GM18867 (cell line): Measurements from ENCODE around the gene EHBP1L1.

Experiments
- ATAC-seq: cut with Tn5 transposase; IDR thresholded peaks from one replicate; pipeline ENCODE4 v1.9.1; 2021; ENCODE audit warnings: mild to moderate bottlenecking, moderate library complexity; ENCODE audit not compliant: unreplicated experiment

Gene EHBP1L1

DNA sequence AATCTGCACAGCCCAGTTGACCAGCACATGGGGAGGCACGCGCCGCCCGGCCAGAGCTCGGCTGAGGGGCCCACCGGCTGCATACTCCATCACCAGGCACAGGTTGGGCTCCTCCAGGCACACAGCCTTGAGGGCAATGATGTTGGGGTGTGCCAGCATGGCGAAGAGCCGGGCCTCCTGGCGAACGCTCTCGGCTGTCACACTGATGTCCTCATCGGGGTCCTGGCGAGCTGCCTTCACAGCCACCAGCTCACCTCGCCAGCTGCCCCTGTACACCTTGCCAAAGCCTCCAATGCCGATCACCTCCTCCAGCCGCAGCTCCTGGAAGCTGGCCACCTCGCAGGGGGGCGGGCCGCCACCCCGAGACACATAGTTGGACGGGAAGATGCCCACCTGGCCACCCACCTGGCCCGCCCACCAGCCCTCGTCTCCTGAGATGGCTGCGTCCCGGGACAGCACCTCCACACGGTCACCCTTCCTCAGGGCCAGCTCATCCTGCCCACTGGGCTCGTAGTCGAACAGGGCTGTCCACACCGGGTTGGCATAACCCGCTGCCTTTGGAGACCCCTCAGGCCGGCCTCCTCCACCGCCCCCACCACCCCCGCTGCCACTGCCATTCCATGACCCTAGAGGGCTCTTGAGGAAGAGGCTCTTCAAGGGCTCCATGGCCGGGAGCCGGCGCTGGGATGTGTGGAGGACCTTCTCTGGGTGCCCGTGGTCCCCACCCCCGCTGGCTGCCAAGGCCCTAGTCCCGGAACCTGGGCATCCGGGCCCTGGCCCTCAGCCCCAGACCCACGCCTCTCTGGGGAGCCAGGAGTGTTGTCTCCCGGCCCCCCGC is 37.5 kb downstream of the EHBP1L1 start:
- ATAC-seq, result no peak

DNA sequence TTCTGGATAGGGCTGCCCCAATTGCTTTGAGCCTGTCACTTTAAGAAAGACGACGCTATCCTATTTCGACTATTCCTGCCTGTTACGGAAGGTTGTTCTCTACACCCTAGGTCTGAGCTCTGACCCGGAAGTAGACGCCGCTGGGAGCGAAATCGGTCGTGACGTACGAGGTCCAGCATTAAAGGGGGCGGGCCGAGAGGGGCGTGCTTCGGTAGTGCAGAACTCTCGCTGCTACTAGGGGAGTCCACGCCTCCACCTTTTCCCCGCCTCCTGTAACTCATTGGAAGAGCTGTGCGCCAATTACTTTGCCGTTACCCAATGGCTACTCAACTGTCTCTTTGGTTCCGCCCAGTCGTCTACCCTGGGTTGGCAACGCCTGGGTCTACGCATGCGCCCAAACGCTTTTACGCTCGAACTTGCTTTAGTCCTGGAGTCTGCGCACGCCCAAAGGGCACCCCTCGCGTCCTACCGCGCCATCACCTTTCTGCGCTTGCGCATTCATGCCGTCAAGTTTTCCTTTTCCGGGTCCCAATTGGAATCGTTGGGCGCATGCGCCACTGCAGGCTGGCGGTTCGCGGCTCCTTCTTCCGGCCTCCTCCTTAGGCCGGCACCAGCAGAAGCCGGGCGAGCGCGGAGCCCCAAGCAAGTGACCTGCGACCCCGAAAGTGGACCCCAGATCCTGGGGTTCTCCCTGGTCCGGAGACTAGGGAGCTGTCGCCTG is 39.5 kb downstream of the EHBP1L1 start, which contains the start of gene PCNX3:
TSS of gene PCNX3 (plus strand) at position 548 of the 721 bp plus-strand sequence. CDS start 536 bp downstream, outside the sequence.
- peak; percentile 79 for ATAC-seq

DNA sequence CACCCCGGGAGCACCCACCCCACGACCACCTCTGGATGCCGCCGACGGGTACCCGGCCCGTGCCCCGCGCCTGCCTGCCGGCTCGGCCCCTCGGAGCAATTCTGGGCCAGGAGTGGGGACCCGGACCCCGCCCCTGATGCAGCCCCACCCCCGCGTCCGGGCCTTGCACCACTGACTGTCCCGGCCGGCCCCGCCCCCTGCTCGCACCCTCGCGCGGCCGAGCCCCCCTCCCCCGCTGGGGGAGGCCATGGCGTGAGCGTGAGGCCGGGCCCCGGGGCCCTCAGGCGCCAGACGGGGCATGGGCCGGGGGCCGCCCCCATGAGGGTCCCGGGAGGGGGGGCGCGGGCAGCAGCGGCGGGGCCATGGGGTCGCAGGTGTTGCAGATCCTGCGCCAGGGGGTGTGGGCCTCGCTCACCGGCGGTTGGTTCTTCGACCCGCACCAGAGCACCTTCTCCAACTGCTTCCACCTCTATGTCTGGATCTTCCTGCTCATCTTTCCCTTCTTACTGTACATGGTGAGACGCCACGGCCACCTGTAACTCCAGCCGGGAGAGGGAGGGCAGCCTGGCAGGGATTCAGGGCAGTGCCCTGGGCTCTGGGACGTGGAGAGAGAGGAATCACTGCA is 40.2 kb downstream of the EHBP1L1 start:
- peak; percentile 6 for ATAC-seq

DNA sequence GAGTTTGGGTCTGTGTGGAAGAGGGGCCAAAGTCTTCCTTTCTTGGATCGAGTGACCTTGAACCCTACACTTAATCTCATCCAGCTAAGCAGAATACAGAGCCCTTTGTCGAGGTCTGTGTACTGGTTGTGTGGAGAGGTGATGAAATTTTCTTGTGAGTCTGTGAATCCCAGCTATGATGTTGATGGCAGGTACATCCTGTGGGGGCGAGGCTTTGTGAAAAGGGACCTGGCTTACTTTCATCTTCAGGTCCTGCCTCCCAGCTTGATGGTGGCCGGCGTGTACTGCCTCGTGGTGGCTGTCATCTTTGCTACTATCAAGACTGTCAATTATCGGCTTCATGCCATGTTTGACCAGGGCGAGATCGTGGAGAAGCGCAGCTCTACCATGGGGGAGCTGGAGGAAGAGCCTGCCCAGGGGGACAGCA is 40.7 kb downstream of the EHBP1L1 start:
- no peak for ATAC-seq

DNA sequence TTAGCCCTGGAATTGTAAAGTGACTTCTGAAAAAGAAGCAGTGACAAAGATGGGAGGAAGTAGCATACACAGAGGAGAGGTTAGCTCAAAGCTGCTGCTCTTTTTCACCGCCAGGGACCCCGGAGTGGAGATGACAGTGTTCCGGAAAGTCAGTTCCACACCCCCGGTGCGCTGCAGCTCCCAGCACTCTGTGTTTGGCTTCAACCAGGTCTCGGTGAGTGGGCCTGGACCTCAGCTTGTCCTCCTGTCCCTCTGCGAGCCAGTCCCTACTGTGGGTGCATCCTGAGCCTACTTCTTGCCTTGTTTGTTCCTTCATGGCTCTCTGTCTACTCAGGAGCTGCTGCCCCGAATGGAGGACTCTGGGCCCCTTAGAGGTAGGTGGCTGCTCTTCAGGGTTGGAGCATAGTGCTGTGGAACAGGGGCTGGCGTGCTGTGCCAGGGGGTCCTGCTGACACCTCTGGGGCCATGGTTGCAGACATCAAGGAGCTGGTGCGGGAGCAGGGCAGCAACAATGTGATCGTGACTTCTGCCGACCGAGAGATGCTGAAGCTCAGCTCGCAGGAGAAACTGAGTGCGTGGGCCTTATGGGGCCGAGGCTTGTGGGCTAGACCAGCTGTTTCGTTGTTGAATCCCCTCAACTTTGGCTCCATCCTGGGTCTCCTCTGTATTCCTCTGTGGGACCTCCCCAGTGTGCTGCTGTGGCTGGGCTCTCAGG is 41.4 kb downstream of the EHBP1L1 start:
- no peak for ATAC-seq

DNA sequence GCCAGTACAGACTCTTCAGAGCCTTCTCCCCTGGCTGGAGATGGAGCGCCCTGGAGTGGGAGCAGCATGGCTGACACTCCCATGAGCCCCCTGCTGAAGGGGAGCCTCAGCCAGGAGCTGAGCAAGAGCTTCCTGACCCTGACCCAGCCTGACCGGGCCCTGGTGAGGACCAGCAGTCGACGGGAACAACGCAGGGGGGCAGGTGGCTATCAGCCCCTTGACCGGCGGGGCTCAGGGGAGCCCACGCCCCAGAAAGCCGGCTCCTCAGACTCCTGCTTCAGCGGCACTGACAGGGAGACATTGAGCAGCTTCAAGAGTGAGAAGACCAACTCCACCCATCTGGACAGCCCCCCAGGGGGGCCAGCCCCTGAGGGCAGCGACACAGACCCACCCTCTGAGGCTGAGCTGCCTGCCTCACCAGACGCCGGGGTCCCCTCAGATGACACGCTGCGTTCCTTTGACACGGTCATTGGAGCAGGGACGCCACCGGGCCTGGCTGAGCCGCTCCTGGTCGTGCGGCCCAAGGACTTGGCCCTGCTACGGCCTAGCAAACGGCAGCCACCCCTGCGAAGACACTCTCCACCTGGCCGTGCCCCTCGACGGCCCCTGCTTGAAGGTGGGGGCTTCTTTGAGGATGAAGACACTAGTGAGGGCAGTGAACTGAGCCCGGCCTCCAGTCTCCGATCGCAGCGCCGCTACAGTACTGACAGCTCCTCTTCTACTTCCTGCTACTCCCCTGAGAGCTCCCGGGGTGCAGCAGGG is 42.3 kb downstream of the EHBP1L1 start:
- no peak for ATAC-seq

DNA sequence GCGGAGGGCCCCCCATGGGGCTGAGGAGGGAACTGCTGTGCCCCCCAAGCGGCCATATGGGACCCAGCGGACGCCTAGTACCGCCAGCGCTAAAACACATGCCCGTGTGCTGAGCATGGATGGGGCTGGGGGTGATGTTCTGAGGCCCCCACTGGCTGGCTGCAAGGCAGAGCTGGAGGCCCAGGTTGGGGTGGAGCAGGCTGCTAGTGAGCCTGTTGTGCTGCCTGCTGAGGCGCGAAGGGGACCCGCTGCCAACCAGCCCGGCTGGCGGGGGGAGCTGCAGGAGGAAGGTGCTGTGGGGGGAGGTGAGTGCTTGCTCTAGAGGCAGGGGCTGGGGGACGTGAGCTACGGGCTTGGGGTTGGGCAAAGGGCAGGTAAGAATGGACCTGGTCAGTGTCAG is 42.9 kb downstream of the EHBP1L1 start:
- no peak for ATAC-seq

DNA sequence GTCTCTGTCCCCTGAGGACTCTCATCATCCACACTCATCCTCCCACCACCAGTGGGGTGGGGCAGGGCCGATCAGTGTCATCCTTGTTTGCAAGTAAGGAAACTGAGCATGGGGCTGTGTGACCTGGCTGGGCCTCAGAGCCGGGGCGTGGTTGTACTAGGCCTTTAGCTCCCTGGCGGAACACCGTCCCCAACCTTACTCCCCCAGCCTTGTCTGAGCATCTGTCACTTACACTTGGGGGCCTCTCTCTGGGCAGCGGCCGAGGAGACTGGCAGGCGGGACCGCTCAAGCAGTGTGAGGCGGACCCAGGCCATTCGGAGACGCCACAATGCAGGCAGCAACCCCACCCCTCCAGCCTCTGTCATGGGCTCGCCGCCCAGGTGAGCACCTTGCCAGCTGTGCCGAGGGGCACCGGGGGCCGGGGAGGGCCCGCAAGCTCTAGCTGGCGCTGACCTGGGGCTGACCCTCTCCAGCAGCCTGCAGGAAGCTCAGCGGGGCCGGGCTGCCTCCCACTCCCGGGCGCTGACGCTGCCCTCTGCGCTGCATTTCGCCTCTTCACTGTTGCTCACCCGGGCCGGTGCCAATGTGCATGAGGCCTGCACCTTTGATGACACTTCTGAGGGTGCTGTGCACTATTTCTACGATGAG is 43.6 kb downstream of the EHBP1L1 start:
- ATAC-seq, result no peak

DNA sequence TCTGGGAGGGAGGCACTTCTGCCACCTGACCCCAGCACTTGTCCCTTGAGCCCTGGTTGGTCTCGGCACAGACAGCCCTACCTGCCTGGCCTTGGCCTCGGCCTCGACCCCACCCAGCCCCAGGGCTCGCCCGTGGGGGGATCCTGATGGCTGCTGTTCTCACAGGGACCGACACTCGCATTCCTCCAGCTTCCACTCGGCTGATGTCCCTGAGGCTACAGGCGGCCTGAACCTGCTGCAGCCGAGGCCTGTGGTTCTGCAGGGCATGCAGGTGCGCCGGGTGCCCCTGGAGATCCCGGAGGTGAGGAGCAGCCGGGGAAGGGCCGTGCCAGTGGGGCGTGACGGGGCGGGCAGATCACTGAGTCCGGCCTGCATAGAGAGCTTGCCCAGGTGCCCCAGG is 44.8 kb downstream of the EHBP1L1 start:
- ATAC-seq, result no peak

DNA sequence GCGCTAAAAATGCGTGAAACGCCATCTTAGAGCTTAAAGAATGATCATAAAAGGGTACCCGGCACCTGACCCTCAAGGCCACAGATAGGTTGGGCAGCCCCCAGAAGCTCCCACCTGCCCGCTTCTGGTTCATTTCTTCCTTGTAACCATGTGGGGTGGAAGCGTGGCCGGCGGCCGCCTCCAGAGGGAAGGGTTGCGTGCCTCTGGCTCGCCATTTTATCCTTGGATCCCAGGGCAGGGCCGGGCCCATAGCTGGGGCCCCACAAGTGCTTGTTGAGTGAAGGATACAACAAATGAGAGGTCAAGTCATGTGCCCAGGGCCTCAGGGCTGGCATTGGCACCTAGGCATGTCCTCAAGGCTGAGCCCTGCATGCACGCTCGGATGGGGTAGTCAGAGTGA is 45.6 kb downstream of the EHBP1L1 start:
- no peak for ATAC-seq

DNA sequence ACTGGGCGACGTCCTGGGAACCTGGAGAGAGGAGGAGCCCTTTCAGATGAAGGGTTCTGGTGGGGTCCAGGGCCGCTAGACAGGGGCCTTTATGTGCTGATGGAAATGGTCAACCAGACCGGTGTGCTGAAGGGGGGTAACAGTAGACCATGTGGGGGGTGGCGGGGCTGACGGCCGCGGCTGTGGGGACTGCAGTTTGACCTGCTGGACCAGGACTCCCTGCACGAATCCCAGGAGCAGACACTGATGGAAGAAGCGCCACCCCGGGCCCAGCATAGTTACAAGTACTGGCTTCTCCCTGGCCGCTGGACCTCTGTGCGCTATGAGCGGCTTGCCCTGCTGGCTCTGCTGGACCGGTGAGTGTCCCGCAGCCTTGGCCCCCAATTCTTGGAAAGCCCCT is 46.2 kb downstream of the EHBP1L1 start:
- no peak for ATAC-seq

DNA sequence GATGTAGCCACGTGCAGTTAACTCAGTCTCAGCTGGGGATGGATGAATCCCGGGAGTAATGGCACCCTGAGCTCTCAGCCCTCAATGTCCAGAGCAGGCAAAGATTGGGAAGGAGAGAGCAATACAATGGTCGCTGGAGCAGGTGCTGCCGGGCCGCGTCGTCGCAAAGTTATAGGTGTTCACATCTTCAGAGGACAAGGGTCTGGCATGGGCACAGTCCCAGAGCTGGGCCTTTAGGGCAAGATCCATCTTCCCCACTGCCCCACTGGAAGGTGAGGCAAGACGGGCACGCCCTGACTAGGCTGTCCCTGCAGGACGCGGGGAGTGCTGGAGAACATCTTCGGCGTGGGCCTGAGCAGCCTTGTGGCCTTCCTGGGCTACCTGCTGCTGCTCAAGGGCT is 47.3 kb downstream of the EHBP1L1 start:
- ATAC-seq, result no peak

DNA sequence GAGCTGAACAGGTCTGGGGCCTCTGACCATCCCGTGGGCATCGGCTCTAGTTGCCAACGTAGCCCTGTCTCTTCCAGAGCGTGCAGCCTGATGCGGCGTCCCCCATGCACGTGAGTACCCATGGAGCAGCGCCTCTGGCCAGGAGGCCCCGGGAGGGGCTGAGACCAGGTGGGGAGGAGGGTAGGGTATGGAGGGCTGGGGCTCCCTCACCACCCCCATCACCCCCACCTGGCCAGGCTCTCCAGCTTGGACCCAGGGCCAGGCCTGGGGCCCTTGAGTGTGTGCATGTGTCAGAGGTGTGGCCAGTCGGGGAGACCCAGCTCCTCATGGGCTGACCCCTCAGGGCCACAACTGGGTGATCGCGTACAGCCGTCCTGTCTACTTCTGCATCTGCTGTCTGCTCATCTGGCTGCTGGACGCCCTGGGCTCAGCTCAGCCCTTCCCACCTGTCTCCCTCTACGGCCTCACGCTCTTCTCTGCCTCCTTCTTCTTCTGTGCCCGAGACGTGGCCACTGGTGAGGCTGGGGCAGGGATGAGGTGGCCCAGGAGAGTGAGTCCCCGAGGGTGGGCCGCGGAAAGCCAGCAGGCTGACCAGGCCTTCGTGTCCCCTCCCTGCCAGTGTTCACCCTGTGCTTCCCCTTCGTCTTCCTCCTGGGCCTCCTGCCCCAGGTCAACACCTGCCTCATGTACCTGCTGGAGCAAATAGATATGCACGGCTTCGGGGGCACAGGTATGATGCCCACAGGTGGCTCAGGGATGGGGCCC is 48.2 kb downstream of the EHBP1L1 start:
- ATAC-seq, result no peak

DNA sequence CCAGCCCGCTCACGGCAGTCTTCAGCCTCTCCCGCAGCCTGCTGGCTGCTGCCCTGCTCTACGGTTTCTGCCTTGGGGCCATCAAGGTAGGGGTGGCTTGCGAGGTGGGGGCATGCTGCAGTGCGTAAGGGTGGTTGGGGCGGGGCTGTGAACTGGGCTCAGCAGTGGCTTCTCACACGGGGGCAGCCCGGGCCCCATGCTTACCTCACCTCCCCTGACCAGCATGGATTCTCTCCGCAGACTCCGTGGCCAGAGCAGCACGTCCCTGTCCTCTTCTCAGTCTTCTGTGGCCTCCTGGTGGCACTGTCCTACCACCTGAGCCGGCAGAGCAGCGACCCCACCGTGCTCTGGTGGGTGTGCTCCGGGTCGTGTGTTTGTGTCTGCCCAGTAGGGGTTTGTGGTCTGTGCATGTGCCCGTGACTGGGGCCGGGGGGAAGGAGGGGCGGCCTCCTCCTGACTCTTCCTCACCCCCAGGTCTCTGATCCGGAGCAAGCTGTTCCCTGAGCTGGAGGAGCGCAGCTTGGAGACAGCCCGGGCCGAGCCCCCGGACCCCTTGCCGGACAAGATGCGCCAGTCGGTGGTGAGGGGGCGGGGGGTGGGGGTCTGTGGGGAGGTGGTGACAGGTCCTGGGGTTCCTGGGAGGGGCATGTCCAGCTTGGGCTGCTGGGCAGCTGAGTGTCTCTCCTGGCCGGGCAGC is 49.2 kb downstream of the EHBP1L1 start:
- no peak for ATAC-seq

DNA sequence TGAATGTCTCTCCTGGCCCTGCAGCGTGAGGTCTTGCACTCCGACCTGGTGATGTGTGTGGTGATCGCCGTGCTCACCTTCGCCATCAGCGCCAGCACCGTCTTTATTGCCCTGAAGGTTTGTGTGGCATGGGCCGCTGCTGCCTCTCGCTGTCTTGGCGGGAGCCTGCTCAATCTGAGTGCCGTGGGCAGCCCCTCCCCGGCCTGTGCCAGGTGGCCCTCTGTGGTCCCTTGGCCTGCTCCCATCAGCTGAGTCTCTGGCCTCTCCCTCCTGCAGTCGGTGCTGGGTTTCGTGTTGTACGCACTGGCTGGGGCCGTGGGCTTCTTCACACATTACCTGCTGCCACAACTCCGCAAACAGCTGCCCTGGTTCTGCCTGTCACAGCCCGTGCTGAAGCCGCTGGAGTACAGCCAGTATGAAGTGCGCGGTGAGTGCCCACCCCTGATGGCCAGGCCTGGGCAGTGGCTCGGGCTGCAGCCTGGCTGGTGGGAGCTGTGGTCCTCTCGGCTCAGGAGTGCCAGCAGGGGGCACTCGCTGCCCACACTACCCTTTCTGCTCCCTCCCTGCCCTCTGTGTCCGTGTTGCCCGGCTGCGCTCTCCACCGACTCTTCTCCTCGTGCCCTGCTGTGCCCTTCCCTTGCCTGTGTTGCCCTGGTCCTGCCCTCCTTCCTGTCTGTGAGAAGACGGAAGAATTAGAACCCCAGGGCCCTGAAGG is 49.9 kb downstream of the EHBP1L1 start:
- no peak for ATAC-seq

DNA sequence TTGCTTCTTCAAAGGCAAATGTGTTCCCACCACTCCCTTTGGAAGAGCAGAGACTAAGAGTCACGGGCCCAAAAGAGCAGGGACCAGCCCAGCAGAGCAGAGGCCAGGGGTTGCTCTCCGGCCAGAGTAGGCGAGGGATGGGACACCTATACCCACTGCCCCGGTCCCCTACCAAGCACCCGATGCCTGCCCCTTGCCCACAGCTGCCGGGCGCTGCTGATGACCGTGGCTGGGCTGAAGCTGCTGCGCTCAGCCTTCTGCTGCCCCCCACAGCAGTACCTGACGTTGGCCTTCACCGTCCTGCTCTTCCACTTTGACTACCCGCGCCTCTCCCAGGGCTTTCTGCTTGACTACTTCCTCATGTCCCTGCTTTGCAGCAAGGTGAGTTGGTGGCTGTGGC is 51.3 kb downstream of the EHBP1L1 start:
- ATAC-seq, result no peak

DNA sequence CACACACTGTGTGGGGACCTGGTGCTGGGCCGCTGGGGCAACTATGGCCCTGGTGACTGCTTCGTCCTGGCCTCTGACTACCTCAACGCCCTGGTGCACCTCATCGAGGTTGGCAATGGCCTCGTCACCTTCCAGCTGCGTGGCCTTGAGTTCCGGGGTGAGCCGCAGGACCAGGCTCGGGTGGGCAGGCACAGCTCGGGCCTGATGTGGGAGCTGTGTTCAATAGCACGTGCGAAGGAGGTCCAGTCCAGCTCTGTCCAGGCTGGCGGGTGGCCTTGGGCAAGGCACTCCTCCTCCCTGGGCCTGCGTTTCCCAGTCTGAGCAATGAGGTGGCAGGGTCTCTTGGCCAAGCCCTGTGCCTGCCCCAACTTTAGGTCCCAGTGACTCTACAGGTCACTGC is 53.7 kb downstream of the EHBP1L1 start:
- no peak for ATAC-seq

DNA sequence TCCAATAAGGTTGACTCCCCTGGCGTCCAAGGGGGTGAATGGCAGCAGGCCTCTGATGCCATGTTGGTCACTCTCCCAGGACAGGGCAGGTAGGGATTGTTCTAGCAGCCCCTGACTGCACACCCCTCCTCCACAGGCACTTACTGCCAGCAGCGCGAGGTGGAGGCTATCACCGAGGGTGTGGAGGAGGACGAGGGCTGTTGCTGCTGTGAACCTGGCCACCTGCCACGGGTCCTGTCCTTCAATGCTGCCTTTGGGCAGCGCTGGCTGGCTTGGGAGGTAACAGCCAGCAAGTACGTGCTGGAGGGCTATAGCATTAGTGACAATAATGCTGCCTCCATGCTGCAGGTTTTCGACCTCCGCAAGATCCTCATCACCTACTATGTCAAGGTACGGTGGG is 54.4 kb downstream of the EHBP1L1 start:
- no peak for ATAC-seq
